CMK (cell line): ENCODE measurements around the gene SLC16A3.

Experiments used
- DNase-seq: peaks from one replicate; pipeline ENCODE4 v3.0.0-alpha.2; 2010; ENCODE audit warnings: low read depth

Gene SLC16A3

GRCh38 chr17:82223517-82223916 lies 5.3 kb upstream of the SLC16A3 start:
- no peak for DNase-seq

GRCh38 chr17:82224666-82225065 lies 4.2 kb upstream of the SLC16A3 start:
- DNase-seq: no peak

DNA sequence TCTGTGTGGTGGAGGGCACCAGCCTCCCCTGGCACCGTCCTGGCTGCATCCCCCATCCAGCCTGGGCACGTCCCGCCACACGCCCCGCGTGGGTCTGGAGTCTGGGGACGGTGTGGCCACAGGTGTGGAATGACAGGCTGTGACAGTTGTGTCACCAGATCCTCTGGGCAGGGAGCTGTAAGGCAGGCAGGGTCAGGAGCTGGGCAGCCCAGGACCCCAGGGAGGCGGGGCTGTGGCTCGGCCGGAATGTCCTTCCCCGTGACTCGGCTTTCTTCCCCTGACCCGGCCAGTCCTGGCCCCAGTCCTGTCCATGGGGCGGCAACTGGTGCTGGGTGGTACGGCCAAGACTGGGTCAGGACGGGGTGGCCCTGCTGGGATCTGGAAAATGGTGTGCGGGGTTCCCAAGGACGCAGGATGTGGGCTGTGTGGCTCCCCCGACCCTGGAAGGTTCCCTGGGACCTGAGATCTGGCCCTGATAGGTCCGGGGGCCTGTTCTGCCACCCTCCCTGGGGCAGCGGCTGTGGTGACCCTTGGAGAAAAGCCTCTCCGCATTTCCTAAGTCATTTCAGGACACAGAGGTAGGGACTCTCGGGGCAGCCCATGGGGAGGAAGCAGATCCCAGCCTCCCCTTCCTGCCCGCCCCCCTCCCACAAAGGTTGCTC lies 3.3 kb upstream of the SLC16A3 start:
- DNase-seq: no peak

DNA sequence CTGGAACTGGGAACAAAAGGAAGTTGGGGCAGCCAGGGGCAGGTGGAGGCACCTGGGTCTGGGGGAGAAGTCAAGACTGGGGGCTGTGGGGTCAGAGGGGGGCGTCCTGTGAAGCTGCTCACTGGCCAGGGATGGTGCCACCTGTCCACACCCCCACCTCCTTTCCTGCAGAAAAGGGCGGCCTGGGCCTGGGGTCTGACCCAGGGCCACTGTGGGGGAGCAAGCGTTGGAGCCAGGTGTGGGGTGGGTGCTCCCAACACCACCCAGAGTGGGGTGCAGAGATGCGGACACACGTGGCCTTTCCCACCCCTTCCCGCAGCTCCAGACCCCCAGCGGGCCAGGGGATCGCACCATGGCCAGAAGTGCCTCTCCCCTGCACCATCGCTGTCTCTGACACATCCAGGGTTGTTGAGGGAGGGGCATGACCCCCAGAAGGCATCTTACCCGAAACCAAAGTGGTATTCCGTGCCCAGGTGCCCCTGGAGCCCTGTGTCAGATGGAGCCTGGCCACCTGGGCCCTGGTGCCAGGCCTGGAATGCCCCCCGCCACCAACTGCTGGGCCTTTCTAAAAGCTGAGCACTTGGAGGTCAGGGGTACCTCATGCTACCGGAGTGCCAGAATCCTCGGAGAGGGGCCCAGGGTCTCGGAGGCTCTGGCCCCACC lies 2.6 kb upstream of the SLC16A3 start:
- no peak for DNase-seq

- DNase-seq: no peak
Measured at GRCh38 chr17:82226809-82227628, 1.8 kb upstream of the SLC16A3 start.

GRCh38 chr17:82227629-82228277 lies 1.1 kb upstream of the SLC16A3 start:
- no peak for DNase-seq

GRCh38 chr17:82228278-82228841 lies 482 bp upstream of the SLC16A3 start:
- no peak for DNase-seq

GRCh38 chr17:82229698-82230608 lies 1.1 kb downstream of the SLC16A3 start:
- no peak for DNase-seq

- DNase-seq: no peak
Measured at GRCh38 chr17:82230609-82231311, 1.9 kb downstream of the SLC16A3 start.

- DNase-seq: peak; percentile 75
Measured at GRCh38 chr17:82231312-82231561, 2.4 kb downstream of the SLC16A3 start.

DNA sequence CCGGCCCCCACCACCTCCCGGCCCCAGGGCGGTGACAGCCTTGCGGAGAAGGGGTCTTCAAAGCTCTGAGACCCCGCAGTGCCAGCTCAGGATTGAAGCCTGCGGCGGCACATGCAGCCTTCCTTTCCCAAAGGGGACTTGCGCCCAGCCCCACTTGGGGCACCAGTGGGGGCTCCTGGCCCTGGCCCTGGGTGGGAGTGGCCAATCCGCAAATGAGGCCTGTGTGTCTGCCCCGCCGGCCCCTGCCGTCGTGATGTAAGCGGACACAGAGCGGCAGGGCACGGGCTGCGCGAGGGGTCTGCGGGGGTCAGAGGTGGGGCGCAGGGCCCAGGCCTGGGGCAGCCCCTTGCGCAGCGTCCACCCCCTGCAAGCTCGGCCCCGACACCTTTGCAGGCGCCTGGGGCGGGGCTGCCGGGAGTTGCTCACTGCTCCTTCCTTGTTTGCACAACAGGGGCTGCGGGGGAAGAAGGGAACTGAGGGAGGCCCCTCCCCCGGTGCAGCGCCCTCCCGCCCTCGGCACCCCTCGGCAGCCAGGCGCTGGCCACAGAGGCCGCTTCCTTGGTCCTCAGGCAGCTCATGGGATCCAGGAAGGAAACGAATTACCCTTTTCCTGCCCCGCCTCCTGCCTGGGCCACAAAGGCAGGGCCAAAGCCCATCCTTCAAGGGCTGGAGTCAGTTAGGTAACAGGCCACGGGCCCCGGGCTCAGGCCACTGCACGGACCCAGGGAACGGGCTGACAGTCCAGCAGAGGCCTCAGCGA lies 2.9 kb downstream of the SLC16A3 start:
- peak; percentile 74 for DNase-seq

GRCh38 chr17:82232322-82232820 lies 3.5 kb downstream of the SLC16A3 start:
- peak; percentile 52 for DNase-seq

GRCh38 chr17:82232876-82233785 lies 4.3 kb downstream of the SLC16A3 start:
- no peak for DNase-seq

- no peak for DNase-seq
Measured at GRCh38 chr17:82234211-82235055, 5.6 kb downstream of the SLC16A3 start.

DNA sequence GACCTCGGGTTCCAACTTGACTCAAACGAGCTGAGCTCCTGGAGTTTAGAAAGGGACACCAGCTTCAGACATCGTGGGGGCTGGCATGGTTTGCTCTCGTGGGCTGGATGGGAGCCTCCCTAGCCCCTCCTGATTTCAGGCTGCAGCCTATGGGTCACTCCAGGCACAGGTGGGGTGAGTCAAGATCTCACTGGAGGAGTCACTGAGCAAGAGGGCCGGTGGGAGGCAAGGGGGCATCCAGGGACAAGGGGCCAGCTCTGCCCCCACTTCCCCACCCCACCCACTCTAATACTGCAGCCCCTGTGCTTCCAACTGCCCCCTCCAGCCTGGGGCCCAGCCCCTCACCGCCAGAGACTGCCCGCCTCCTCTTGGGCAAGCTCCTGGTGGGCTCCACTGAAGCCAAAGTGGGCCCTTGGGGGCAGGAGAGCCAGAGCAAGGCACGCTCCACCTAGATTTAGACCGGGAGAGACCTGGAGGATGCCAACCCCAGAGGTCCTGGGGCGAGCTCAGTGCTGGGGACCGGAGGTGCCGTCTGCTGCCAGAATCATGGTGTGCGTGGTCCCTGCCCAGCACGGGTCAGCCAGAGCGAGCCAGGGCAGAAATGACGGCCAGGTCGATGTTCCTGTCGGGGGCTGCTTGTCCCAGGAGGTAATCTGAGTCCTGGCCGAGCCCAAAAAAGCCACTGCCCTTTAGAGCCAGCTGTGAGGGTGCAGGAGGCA lies 6.4 kb downstream of the SLC16A3 start:
- no peak for DNase-seq

GRCh38 chr17:82235775-82236141 lies 6.9 kb downstream of the SLC16A3 start:
- no peak for DNase-seq
